OCI-LY3 (cell line): ENCODE measurements around the gene PCSK4.

Experiments used
- H2AFZ ChIP-seq: fragments of 200-600, 300-600 bp; shearing (Covaris generic); 2 replicates; pipeline ENCODE4 v1.6.0; 2014; ENCODE audit warnings: antibody characterized with exemption, low read depth, low read length
- H3K27ac ChIP-seq: fragments of 200-600, 300-600 bp; sonication (generic); 2 replicates; pipeline ENCODE4 v1.5.1; 2014; ENCODE audit warnings: mild to moderate bottlenecking, low read length, moderate library complexity, mixed read lengths
- H3K27me3 ChIP-seq: fragments of 200-600, 300-600 bp; sonication (generic); 2 replicates; pipeline ENCODE4 v1.6.1; 2014; ENCODE audit warnings: low read depth, low read length, mixed read lengths
- H3K36me3 ChIP-seq: fragments of 200-600, 300-600 bp; sonication (generic); replicated peaks from 2 replicates; pipeline ENCODE3; 2014; ENCODE audit warnings: low read depth, low read length, mixed read lengths
- H3K4me1 ChIP-seq: fragments of 300-600, 200-600 bp; sonication (generic); 2 replicates; pipeline ENCODE4 v1.6.1; 2014; ENCODE audit warnings: low read length, mixed read lengths
- H3K4me2 ChIP-seq: fragments of 200-600, 300-600 bp; sonication (generic); 2 replicates; pipeline ENCODE4 v1.6.1; 2014; ENCODE audit warnings: low read length, mixed read lengths
- H3K4me3 ChIP-seq: fragments of 300-600, 200-600 bp; sonication (generic); 2 replicates; pipeline ENCODE4 v1.5.1; 2014; ENCODE audit warnings: antibody characterized with exemption, mild to moderate bottlenecking, low read length, moderate library complexity
- H3K79me2 ChIP-seq: fragments of 300-600, 200-600 bp; shearing (Covaris generic); 2 replicates; pipeline ENCODE4 v1.6.1; 2014; ENCODE audit warnings: mild to moderate bottlenecking, low read length, mixed read lengths
- H3K9ac ChIP-seq: fragments of 300-600, 200-600 bp; shearing (Covaris generic); 2 replicates; pipeline ENCODE4 v1.6.0; 2014; ENCODE audit warnings: mild to moderate bottlenecking, low read length, moderate library complexity
- H3K9me3 ChIP-seq: fragments of 200-600, 300-600 bp; shearing (Covaris generic); 2 replicates; pipeline ENCODE4 v1.6.1; 2014; ENCODE audit warnings: low read length, mixed read lengths; ENCODE audit not compliant: insufficient read depth
- H4K20me1 ChIP-seq: fragments of 200-600, 300-600 bp; sonication (generic); 2 replicates; pipeline ENCODE4 v1.6.1; 2016; ENCODE audit warnings: low read length, mixed read lengths; ENCODE audit not compliant: insufficient read depth
- CTCF ChIP-seq: fragments of 200-600, 300-600 bp; sonication (generic); IDR thresholded peaks from 2 replicates; pipeline ENCODE4 v1.5.1; 2014; ENCODE audit warnings: antibody characterized with exemption, low read length, low read depth
- EZH2phosphoT487 ChIP-seq: fragments of 200-600 bp; shearing (Covaris generic); IDR thresholded peaks from 2 replicates; pipeline ENCODE4 v1.6.1; 2018; ENCODE audit warnings: antibody characterized with exemption, mixed run types, low read depth

The PCSK4 gene

DNA sequence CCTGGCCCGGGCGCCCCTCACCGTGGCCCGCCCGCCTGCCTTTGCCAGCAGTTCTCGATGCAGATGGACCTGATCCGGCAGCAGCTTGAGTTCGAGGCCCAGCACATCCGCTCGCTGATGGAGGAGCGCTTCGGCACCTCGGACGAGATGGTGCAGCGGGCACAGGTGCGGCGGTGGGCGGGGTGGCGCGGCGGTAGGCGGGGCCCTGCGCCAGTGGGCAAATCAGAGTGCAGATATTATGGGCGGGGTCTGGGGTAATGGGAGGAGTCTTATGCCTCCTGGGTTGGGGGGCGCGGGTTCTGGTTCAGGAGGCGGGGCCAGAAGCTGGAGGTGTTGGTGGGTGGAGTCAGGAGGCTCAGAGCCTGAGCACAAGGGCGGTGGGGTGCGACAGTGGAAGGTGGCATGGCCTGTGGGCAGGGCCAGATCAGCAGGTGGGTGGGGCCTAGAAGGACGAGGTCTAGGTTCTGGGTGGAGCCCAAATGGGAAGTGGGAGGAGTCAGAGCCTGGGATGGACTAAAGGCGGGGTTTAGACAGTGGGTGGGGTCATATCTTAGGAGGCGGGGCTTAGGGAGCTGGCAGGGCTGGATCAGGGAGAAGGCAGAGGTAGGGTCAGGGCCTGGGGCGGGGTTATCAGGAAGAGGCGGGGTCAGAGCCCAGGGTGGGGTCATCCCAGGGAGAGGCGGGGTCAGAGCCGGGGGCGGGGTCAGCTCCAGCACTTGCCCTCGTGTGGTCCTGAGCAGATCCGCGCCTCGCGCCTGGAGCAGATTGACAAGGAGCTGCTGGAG lies 34.6 kb downstream of the PCSK4 start:
- TF ChIP-seq CTCF: no peak
- TF ChIP-seq EZH2phosphoT487: no peak
- Histone ChIP-seq H3K27me3 (no peaks in the 10 kb centered on the region), H3K27ac (no peak overlapping the region)

DNA sequence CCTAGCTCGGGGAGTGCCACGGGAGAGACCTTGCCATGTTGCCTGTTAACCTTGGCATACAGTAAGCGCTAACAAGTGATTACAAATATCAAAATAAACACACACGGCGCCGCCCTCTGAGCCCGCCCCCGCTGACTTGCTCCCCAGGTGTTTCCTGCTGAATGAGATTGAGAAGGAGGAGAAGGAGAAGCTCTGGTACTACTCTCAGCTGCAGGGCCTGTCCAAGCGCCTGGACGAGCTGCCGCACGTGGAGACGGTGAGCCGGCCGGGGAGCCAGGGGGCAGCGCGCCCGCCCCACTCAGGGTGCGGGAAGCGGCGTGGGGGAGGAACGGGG lies 35.2 kb downstream of the PCSK4 start:
- H3K9ac ChIP-seq: no peak overlapping the region
- H4K20me1 ChIP-seq: peaks cover 3% of the 10 kb centered on the region; the same call in 1 of the 2 replicates
- H3K36me3 ChIP-seq: no peaks in the 10 kb centered on the region
- no peak overlapping the region for H2AFZ ChIP-seq
- no peaks in the 10 kb centered on the region for H3K9me3 ChIP-seq
- H3K27ac ChIP-seq: no peak overlapping the region
- H3K4me2 ChIP-seq: no peak overlapping the region
- H3K27me3 ChIP-seq: no peaks in the 10 kb centered on the region
- H3K4me3 ChIP-seq: no peak overlapping the region
- H3K4me1 ChIP-seq: peaks cover 7% of the 10 kb centered on the region
- H3K79me2 ChIP-seq: no peaks in the 10 kb centered on the region
- TF ChIP-seq EZH2phosphoT487: no peak
- TF ChIP-seq CTCF: no peak

More for the DNA sequence above, 34.6 kb downstream of the PCSK4 start:
- Histone ChIP-seq H2AFZ (no peak overlapping the region), H3K9me3 (no peaks in the 10 kb centered on the region), H3K9ac (no peak overlapping the region), H3K4me3 (no peak overlapping the region), H3K4me2 (no peak overlapping the region), H3K79me2 (no peaks in the 10 kb centered on the region), H3K36me3 (no peaks in the 10 kb centered on the region), H4K20me1 (peaks cover 3% of the 10 kb centered on the region; the same call in 1 of the 2 replicates), H3K4me1 (peaks cover 7% of the 10 kb centered on the region)

DNA sequence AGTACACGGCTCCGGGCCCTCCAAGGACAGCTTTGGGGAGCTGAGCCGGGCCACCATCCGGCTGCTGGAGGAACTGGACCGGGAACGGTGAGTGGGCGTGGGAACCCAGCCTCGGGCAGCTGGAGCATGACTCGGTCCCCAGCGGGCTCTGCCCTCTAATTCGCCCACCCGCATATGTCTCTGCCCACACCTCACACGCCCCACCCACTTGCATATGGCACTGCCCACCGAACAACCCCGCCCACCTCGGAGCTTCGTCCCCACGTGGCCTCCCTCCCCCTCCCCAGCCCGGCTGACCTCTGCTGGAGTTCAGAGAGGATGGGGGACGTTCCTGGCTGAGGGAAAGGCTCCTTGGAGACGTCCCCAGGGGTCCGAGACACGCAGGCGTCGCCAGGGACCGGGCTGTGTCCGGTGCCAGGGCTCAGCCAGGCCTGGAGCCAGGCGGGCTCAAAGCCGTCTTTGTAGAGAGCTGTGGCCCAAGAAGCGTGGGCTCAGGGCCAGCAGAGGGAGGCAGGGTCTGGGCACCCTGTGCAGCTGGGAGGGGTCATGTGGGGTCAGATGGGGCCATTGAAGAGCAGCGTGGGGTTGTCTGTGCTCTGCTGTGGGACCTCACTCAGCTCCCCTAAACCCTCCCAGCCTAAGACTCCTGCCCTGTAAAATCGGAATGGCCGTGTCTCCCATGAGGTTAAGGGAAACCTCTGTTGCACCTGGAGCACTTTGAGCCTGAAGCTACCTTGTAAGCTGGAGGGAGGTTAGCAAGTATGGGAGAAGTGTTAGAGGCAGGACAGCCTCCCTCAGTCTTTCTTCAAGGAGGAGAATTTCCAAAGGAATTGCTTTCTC lies 36.4 kb downstream of the PCSK4 start:
- no peaks in the 10 kb centered on the region for H3K36me3 ChIP-seq
- H3K27ac ChIP-seq: no peak overlapping the region
- H3K4me1 ChIP-seq: peaks cover 6% of the 10 kb centered on the region
- no peak overlapping the region for H3K4me3 ChIP-seq
- H3K9me3 ChIP-seq: no peaks in the 10 kb centered on the region
- no peak overlapping the region for H3K4me2 ChIP-seq
- no peaks in the 10 kb centered on the region for H3K27me3 ChIP-seq
- H3K9ac ChIP-seq: no peak overlapping the region
- H4K20me1 ChIP-seq: peaks cover 3% of the 10 kb centered on the region; the same call in 1 of the 2 replicates
- TF ChIP-seq CTCF: no peak
- TF ChIP-seq EZH2phosphoT487: no peak
- H2AFZ ChIP-seq: no peak overlapping the region
- no peaks in the 10 kb centered on the region for H3K79me2 ChIP-seq

DNA sequence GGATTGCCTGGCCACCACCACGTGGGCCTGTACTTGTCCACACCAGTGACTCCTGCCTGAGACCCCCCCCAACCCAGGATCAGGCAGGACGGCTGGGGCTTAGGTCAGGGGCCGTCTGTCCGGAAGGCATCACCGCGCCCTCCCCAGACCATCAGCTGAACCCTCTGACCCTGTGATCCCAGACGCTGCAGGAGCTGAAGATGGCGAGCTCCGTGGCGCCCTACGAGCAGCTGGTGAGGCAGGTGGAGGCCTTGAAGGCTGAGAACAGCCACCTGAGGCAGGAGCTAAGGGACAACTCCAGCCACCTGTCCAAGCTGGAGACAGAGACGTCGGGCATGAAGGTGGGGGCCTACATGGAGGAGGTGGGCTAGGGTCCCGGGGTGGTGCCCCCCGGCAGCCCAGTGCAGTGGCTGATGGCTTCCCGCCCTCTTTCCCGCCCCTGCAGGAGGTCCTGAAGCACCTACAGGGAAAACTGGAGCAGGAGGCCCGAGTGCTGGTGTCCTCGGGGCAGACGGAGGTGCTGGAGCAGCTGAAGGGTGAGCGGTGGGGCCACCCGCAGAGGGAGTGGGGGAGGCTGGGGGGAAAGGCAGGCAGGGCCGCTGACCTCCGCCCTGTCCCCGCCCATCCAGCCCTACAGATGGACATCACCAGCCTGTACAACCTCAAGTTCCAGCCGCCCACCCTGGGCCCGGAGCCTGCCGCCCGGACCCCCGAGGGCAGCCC lies 37.2 kb downstream of the PCSK4 start:
- Histone ChIP-seq H3K4me3 (no peak overlapping the region), H2AFZ (no peak overlapping the region), H3K27ac (no peak overlapping the region), H3K9me3 (no peaks in the 10 kb centered on the region), H3K9ac (no peak overlapping the region), H4K20me1 (peaks cover 2% of the 10 kb centered on the region; the same call in 1 of the 2 replicates), H3K79me2 (no peaks in the 10 kb centered on the region), H3K4me1 (no peaks in the 10 kb centered on the region), H3K4me2 (no peak overlapping the region), H3K36me3 (no peaks in the 10 kb centered on the region), H3K27me3 (no peaks in the 10 kb centered on the region)
- TF ChIP-seq CTCF: no peak
- no peak for TF ChIP-seq EZH2phosphoT487
